ENCODE results near the gene TRMT10B.

Gene TRMT10B

GRCh38 chr9:37732086-37732741, 21.4 kb upstream of the TRMT10B start:
- CTCF ChIA-PET: interaction anchor here (0.8 to 1.9 kb wide), 5 partner anchors 13 to 356 kb away, joined by 3 to 4 read pairs (median 3); no protein-coding TSS in a partner anchor
- no peak for DNase-seq (ENCODE audit: extremely low spot score)
- TF ChIP-seq CTCF (IDR thresholded peaks at IDR 0.05; ENCODE audit: control extremely low read depth, extremely low read depth, low read depth, missing control alignments): no peak
- POLR2A ChIA-PET: no interaction called here

- no peak for TF ChIP-seq CTCF (IDR thresholded peaks at IDR 0.05; ENCODE audit: control extremely low read depth, extremely low read depth, low read depth, missing control alignments)
- ChIA-PET CTCF (interaction anchor here (1.0 to 2.5 kb wide), 4 partner anchors 15 to 355 kb away, joined by 3 to 13 read pairs (median 4); no protein-coding TSS in a partner anchor), POLR2A (no interaction called here)
- DNase-seq (ENCODE audit: extremely low spot score): no peak
Measured at GRCh38 chr9:37732952-37733351, 20.7 kb upstream of the TRMT10B start.

- no peak for TF ChIP-seq CTCF (IDR thresholded peaks at IDR 0.05; ENCODE audit: control extremely low read depth, extremely low read depth, low read depth, missing control alignments)
- CTCF ChIA-PET: interaction anchor here (1.2 kb wide), 1 partner anchor 9 kb away, joined by 3 read pairs; no protein-coding TSS in a partner anchor
- DNase-seq (ENCODE audit: extremely low spot score): no peak
- POLR2A ChIA-PET: interaction anchor here (0.5 kb wide), 1 partner anchor 11 kb away, joined by 3 read pairs; no protein-coding TSS in a partner anchor
Measured at GRCh38 chr9:37739222-37739621, 14.4 kb upstream of the TRMT10B start.

- ChIA-PET CTCF (no interaction called here), POLR2A (no interaction called here)
- no peak for DNase-seq (ENCODE audit: extremely low spot score)
- no peak for TF ChIP-seq CTCF (IDR thresholded peaks at IDR 0.05; ENCODE audit: control extremely low read depth, extremely low read depth, low read depth, missing control alignments)
Measured at GRCh38 chr9:37740128-37740527, 13.5 kb upstream of the TRMT10B start.

GRCh38 chr9:37740631-37741328, 12.8 kb upstream of the TRMT10B start:
- TF ChIP-seq CTCF (IDR thresholded peaks at IDR 0.05; ENCODE audit: control extremely low read depth, extremely low read depth, low read depth, missing control alignments): no peak
- DNase-seq (ENCODE audit: extremely low spot score): no peak
- POLR2A ChIA-PET: no interaction called here
- CTCF ChIA-PET: no interaction called here

- TF ChIP-seq CTCF (IDR thresholded peaks at IDR 0.05; ENCODE audit: control extremely low read depth, extremely low read depth, low read depth, missing control alignments): no peak
- ChIA-PET CTCF (interaction anchor here (0.8 to 1.6 kb wide), 2 partner anchors 9 to 14 kb away, joined by 3 to 7 read pairs; no protein-coding TSS in a partner anchor), POLR2A (no interaction called here)
- DNase-seq (ENCODE audit: extremely low spot score): no peak
Measured at GRCh38 chr9:37745970-37746369, 7.6 kb upstream of the TRMT10B start.

Data from GM10248 (cell line).